Osteoblast (primary cell): Measurements from ENCODE around the gene RFPL4AL1. TPM values are rescaled to one million over a fixed set of nuclear protein-coding genes. Genes with fewer than 3 reads are reported as not detected.
"Not testable (repeated sequence)": the region's sequence is repeated elsewhere in the genome, so short reads cannot be mapped to it uniquely, and the experiment has no call there.

Experiments
- DNase-seq: peaks from one replicate; pipeline ENCODE4 v3.0.0; 2011; ENCODE audit warnings: low spot score, mixed read lengths; ENCODE audit not compliant: insufficient read length; ENCODE audit errors: missing footprints
- H2AFZ ChIP-seq: 2 replicates; pipeline ENCODE4 v1.6.0; 2011; ENCODE audit warnings: mild to moderate bottlenecking, low read length
- H3K27ac ChIP-seq: 2 replicates; pipeline ENCODE4 v1.5.1; 2011; ENCODE audit warnings: mild to moderate bottlenecking, low read depth, low read length, moderate library complexity
- H3K27me3 ChIP-seq: 2 replicates; pipeline ENCODE4 v1.6.0; 2012; ENCODE audit warnings: mild to moderate bottlenecking, control low read depth, inconsistent platforms, low read length, moderate library complexity; ENCODE audit not compliant: insufficient read depth
- H3K36me3 ChIP-seq: 2 replicates; pipeline ENCODE4 v1.5.1; 2011; ENCODE audit warnings: mild to moderate bottlenecking, low read length, control low read depth, moderate library complexity; ENCODE audit not compliant: insufficient read depth
- H3K4me1 ChIP-seq: 2 replicates; pipeline ENCODE4 v1.5.1; 2011; ENCODE audit warnings: mild to moderate bottlenecking, low read length, control low read depth, moderate library complexity; ENCODE audit not compliant: insufficient read depth
- H3K4me2 ChIP-seq: 2 replicates; pipeline ENCODE4 v1.6.0; 2011; ENCODE audit warnings: mild to moderate bottlenecking, low read length; ENCODE audit not compliant: insufficient read depth
- H3K4me3 ChIP-seq: fragments of 200-600 bp; sonication (generic); 3 replicates; pipeline ENCODE4 v1.5.1; 2012; ENCODE audit warnings: mild to moderate bottlenecking, low read length, inconsistent platforms; ENCODE audit not compliant: insufficient read depth
- H3K79me2 ChIP-seq: 2 replicates; pipeline ENCODE4 v1.6.0; 2012; ENCODE audit warnings: mild to moderate bottlenecking, low read length, control low read depth, inconsistent platforms; ENCODE audit not compliant: insufficient read depth
- H3K9me3 ChIP-seq: 2 replicates; pipeline ENCODE4 v1.5.1; 2011; ENCODE audit warnings: low read depth, low read length, control low read depth
- H4K20me1 ChIP-seq: 2 replicates; pipeline ENCODE4 v1.6.0; 2012; ENCODE audit warnings: mild to moderate bottlenecking, low read length, control low read depth; ENCODE audit not compliant: insufficient read depth
- total RNA-seq: library from RNA; depleted of rRNA; stranded (reverse); fragments of >200 nt; gene quantifications from 2 replicates; pipeline ENCODE4 v1.2.3, GENCODE V29; 2012
- TF ChIP-seq, protein P1 (sequence below): IDR thresholded peaks from 2 replicates; pipeline ENCODE4 v1.5.1; 2011; ENCODE audit warnings: mild to moderate bottlenecking, low read depth, low read length, moderate library complexity; ENCODE audit errors: extremely low read depth

Gene RFPL4AL1
- total RNA-seq, 1 donor = not detected

DNA sequence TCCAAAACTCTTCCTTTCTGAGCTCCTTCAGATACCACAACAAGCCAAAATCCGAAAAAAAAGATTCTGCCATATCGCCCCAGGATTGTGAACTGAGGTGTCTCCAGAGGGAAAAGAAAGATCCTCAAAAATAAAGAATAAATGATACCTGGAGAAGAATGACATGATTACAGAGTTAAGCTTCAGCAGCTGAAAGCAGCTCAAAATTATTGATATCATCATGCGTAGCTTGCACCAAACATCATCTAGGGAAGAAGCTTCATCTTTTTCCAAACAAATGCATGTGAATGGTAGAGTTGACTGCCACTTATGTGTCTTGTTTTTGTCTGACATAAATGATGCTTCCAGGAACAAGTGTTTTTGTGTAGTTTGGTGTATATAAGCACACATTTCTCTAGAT is 30.6 kb upstream of the RFPL4AL1 start, which contains the start of gene NLRP9:
Gene NLRP9, minus strand, starts transcription at position 101 of the 400 bp plus-strand sequence. Its CDS starts 28 bp downstream, at position 73.
- Histone ChIP-seq H3K4me1 (no peaks in the 10 kb centered on the region), H3K36me3 (no peaks in the 10 kb centered on the region), H3K27me3 (no peaks in the 10 kb centered on the region), H2AFZ (no peak within 1 kb of the TSS), H4K20me1 (no peaks in the 10 kb centered on the region), H3K79me2 (no peaks in the 10 kb centered on the region), H3K27ac (no peak within 1 kb of the TSS), H3K4me2 (no peak within 1 kb of the TSS), H3K9me3 (no peaks in the 10 kb centered on the region), H3K4me3 (no peak within 1 kb of the TSS)
- no peak for DNase-seq
- TF ChIP-seq, protein P1, sequence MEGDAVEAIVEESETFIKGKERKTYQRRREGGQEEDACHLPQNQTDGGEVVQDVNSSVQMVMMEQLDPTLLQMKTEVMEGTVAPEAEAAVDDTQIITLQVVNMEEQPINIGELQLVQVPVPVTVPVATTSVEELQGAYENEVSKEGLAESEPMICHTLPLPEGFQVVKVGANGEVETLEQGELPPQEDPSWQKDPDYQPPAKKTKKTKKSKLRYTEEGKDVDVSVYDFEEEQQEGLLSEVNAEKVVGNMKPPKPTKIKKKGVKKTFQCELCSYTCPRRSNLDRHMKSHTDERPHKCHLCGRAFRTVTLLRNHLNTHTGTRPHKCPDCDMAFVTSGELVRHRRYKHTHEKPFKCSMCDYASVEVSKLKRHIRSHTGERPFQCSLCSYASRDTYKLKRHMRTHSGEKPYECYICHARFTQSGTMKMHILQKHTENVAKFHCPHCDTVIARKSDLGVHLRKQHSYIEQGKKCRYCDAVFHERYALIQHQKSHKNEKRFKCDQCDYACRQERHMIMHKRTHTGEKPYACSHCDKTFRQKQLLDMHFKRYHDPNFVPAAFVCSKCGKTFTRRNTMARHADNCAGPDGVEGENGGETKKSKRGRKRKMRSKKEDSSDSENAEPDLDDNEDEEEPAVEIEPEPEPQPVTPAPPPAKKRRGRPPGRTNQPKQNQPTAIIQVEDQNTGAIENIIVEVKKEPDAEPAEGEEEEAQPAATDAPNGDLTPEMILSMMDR = no peak

DNA sequence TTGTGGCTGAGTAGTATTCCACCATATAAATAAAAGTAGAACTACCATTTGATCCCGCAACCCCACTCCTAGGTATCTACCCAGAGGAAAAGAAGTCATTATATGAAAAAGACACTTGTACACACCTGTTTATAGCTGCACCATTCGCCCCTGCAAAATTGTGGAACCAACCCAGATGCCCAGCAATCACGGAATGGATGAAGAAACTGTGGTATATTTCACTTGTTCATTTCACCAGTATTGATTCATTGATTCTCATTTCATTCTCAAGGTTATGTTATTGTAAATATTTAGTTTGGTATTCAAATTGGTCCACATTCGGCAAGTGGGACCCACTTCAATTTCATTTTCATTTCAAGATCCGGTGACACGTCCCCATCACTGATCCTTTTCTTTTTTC is 18.2 kb upstream of the RFPL4AL1 start:
- Histone ChIP-seq H3K4me1 (no peaks in the 10 kb centered on the region), H3K79me2 (no peaks in the 10 kb centered on the region), H3K9me3 (no peaks in the 10 kb centered on the region), H3K4me3 (no peak overlapping the region), H2AFZ (no peak overlapping the region), H3K27me3 (no peaks in the 10 kb centered on the region), H3K27ac (no peak overlapping the region), H3K36me3 (no peaks in the 10 kb centered on the region), H4K20me1 (no peaks in the 10 kb centered on the region), H3K4me2 (no peak overlapping the region)
- no peak for DNase-seq
- TF ChIP-seq, protein P1 = no peak

DNA sequence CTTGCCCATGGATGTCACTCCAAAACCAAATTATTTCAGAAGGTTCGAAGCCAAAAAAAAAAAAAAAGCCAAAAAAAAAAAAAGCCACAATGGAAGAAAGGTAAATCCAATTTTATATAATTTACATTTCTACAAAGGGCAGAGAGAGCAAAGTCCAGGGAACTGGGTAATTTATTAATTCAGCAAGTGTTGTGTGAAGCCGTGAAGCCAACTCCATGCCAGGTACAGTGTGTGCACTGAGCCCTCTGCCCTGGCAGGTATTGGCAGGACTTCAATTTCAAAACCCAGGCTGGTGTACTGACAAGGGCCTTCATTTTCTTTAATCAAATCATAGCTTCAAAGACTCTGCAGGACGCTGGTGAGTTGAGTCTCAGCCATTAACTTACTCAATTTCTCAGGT is 15.5 kb upstream of the RFPL4AL1 start:
- Histone ChIP-seq H3K27me3 (no peaks in the 10 kb centered on the region), H3K9me3 (no peaks in the 10 kb centered on the region), H3K4me1 (no peaks in the 10 kb centered on the region), H3K36me3 (no peaks in the 10 kb centered on the region), H3K4me3 (no peak overlapping the region), H3K27ac (no peak overlapping the region), H2AFZ (no peak overlapping the region), H3K4me2 (no peak overlapping the region), H3K79me2 (no peaks in the 10 kb centered on the region), H4K20me1 (no peaks in the 10 kb centered on the region)
- TF ChIP-seq, protein P1 = no peak
- DNase-seq = no peak

DNA sequence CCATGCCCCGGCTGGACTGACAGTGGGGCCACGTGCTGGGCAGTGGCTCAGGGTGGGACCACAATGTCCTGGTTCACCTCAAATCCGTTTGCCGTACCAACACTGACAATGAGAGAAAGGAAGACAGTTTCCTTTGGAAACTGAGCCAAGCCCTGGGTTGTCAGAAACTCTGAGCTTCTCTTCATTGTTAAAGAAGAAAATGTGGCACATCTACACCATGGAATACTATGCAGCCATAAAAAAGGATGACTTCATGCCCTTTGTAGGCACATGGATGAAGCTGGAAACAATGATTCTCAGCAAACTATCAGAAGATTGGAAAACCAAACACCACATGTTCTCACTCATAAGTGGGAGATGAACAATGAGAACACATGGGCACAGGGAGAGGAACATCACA is 12.1 kb upstream of the RFPL4AL1 start:
- H3K4me1 ChIP-seq, H3K36me3 ChIP-seq, H3K27me3 ChIP-seq, H3K4me2 ChIP-seq, H4K20me1 ChIP-seq, H3K79me2 ChIP-seq, H3K4me3 ChIP-seq, H2AFZ ChIP-seq, H3K9me3 ChIP-seq, H3K27ac ChIP-seq, DNase-seq: not testable (repeated sequence)

DNA sequence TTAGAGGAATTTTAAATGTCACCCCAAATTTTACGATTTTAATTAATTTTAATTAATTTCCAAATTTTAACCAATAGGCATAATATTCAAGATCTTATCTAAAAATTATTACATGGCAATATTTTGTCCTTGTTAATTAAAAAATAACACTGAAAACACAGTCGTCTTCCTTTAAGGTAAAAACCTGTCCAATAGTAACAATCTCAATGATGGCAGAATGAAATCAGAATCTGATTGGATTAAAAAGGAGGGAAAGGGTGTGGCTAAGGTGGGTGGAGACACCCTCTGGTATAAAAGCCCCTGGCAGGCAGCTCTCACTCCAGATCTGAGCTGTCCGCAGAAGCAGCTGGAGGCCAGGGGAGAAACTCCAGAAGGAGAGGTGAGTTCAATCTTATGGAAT is 10.1 kb upstream of the RFPL4AL1 start, which contains the start of gene RFPL4A:
Gene RFPL4A, plus strand, starts transcription at position 301 of the 400 bp plus-strand sequence. CDS start 2,704 bp downstream, outside the sequence.
- H3K4me3 ChIP-seq, H4K20me1 ChIP-seq, H2AFZ ChIP-seq, H3K36me3 ChIP-seq, H3K4me1 ChIP-seq, H3K9me3 ChIP-seq, H3K27me3 ChIP-seq, H3K27ac ChIP-seq, H3K79me2 ChIP-seq, DNase-seq, H3K4me2 ChIP-seq: not testable (repeated sequence)
